Measurements from ENCODE around the gene TBC1D23. TPM values are rescaled to one million over a fixed set of nuclear protein-coding genes. Genes with fewer than 3 reads are reported as not detected.

The TBC1D23 gene
- 26.1 TPM for polyA plus RNA-seq (2013, experiment 1 of 2)
- 20.4 TPM for polyA plus RNA-seq (2013, experiment 2 of 2)

DNA sequence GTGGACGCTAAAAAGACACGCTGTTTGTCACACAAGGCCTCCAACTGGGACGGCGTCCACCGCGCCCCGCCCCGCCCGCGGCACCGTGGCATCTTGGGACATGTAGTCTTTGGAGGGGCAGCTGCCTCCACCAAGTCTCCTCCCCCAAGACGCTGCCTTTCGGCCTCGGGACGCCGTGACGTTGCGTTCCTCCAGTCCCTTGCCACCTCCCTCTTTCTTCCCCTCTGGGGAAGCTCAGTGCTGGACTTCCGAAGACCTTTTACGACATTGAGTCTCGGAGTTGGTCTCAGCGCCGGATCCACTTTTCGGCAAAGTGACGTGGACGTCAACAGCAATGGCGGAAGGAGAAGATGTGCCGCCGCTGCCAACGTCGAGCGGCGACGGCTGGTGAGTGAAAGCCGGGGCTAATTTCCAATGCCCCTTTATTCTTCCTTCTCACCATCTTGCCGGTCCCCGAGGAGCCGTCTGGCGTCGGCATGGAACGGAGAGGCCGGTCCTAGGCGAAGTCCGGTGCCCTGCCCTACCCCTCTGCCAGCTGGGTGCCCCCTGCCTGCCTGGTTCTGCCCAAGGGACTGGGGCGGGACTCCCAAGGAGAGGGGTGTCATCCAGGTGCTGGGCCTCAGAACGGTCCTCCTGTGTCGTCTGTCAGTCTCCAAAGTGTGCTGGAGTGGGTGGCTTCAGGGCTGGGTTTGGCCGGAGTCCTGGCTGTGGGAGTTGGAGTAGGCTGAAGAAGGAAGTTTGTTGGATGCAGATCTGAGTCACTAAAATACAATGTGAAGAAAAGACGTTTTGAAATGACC lies at the start of gene TBC1D23:
TBC1D23 (plus strand) TSS at position 308 of the 800 bp plus-strand sequence; CDS start at position 335, 27 bp downstream.
- Histone ChIP-seq H3K9ac (ENCODE audit: low read depth, low read length) (peak within 1 kb of the TSS; percentile 77), H3K4me3 (ENCODE audit: low read length) (peak within 1 kb of the TSS; percentile 96), H3K9me3 (ENCODE audit: insufficient read depth, low read depth, low read length) (no peaks in the 10 kb centered on the region), H3K4me1 (ENCODE audit: insufficient read depth, low read length) (peaks cover 31% of the 10 kb centered on the region), H3K27me3 (ENCODE audit: insufficient read depth, low read length) (no peaks in the 10 kb centered on the region), H3K27ac (ENCODE audit: low read depth, low read length) (peak within 1 kb of the TSS; percentile 79; the same call in 1 of the 2 replicates), H3K36me3 (ENCODE audit: insufficient read depth, low read length) (no peaks in the 10 kb centered on the region)
- WGBS: under 1% methylated on average over 49 of the region's 49 CpGs

DNA sequence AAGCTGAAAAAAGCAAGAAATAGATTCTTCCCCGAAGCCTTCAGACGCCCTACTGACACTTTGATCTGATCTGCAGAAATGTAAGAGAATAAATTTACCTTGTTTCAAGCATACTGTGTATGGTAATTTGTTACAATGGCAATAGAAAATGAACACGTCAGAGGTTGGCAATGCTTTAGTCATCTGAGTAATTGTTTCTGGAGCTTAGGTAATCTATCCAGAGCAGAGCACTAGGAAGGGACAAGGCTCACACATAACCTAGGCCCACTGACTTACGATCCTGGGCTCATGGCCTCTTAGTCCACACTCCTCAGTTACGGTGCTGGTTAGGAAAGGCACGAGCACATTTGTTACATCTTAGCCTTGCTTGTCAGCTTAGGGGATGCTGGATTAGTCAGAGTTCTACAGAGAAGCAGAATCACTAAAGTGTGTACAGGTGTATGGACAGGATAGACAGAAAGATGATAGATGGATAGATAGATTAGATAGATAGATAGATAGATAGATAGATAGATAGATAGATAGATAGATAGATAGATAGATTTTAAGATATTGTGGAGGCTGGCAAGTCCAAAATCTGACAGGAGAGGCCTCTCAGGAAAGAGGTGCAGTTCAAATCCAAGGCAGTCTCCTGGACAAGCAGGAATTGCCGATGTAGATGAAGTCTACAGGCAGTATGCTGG lies 46.8 kb upstream of the TBC1D23 start:
- Histone ChIP-seq H3K27ac (ENCODE audit: low read depth, low read length) (no peak overlapping the region), H3K4me1 (ENCODE audit: insufficient read depth, low read length) (peaks cover 26% of the 10 kb centered on the region), H3K9ac (ENCODE audit: low read depth, low read length) (no peak overlapping the region), H3K4me3 (ENCODE audit: low read length) (no peak overlapping the region), H3K27me3 (ENCODE audit: insufficient read depth, low read length) (no peaks in the 10 kb centered on the region), H3K36me3 (ENCODE audit: insufficient read depth, low read length) (no peaks in the 10 kb centered on the region), H3K9me3 (ENCODE audit: insufficient read depth, low read depth, low read length) (peaks cover 3% of the 10 kb centered on the region; the same call in 1 of the 2 replicates)
- WGBS: 95% methylated on average over 7 of the region's 7 CpGs

DNA sequence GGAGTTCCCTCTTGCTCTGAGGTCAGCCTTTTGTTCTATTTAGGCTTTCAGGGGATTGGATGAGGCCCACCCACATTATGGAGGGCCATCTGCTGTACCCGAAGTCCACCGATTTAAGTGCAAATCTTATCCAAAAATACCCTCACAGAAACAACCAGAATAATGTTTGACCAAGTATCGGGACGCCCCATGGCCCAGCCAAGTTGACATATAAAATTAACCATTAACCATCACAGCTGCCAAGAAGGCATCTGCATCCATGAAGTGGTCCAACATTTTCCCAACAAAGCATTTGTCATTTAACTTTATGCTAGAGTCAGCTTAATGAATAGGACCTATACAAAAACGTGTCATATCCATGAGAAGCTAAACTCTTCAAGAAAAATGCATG lies 46.2 kb upstream of the TBC1D23 start:
- H3K4me3 ChIP-seq (ENCODE audit: low read length): no peak overlapping the region
- H3K4me1 ChIP-seq (ENCODE audit: insufficient read depth, low read length): peaks cover 23% of the 10 kb centered on the region
- H3K27me3 ChIP-seq (ENCODE audit: insufficient read depth, low read length): no peaks in the 10 kb centered on the region
- H3K9me3 ChIP-seq (ENCODE audit: insufficient read depth, low read depth, low read length): peaks cover 9% of the 10 kb centered on the region; the same call in 1 of the 2 replicates
- H3K36me3 ChIP-seq (ENCODE audit: insufficient read depth, low read length): no peaks in the 10 kb centered on the region
- H3K9ac ChIP-seq (ENCODE audit: low read depth, low read length): no peak overlapping the region
- no peak overlapping the region for H3K27ac ChIP-seq (ENCODE audit: low read depth, low read length)
- 92% methylated on average over 5 of the region's 5 CpGs for WGBS

DNA sequence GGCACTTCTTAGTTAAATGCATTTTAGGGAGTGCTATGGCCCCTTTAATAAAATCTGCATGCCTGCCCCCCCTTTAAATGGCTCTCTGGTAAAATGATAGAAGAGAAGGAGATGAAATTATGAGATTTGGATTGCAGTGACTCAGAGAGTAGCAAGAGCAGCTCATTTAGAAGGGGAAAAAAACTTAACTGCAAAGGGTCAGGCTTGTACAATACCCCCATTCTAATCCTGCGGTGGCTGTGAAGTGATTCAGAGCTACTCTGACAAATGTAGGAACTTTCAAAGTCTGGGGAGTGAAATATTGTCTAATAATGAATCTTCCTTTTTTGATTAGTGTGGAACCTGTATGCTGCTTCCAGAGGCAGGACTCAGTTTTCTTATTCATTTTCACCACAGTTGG lies 44.1 kb upstream of the TBC1D23 start:
- no peak overlapping the region for H3K4me3 ChIP-seq (ENCODE audit: low read length)

DNA sequence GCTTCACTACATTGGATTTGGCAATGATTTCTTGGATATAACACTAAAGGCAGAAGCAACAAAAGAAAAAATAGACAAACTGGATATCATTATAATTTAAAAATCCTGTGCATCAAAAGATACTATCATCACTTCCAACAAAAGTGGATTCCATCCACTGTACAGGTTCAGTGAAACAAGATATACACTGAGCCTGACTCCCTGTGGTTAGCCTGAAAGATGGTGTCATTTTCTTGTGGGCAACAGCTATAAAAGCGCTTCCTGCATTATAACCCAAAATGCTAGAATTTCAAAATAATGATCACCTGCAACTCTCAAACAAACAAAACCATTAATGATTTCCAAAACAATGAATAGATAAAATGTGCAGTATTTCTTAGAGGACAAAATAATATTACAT lies 39.6 kb upstream of the TBC1D23 start:
- Histone ChIP-seq H3K27ac (ENCODE audit: low read depth, low read length) (no peak overlapping the region), H3K9me3 (ENCODE audit: insufficient read depth, low read depth, low read length) (peaks cover 19% of the 10 kb centered on the region; the same call in 1 of the 2 replicates), H3K36me3 (ENCODE audit: insufficient read depth, low read length) (no peaks in the 10 kb centered on the region), H3K27me3 (ENCODE audit: insufficient read depth, low read length) (no peaks in the 10 kb centered on the region), H3K4me3 (ENCODE audit: low read length) (no peak overlapping the region), H3K4me1 (ENCODE audit: insufficient read depth, low read length) (no peaks in the 10 kb centered on the region), H3K9ac (ENCODE audit: low read depth, low read length) (no peak overlapping the region)
- 88% methylated on average over 1 of the region's 1 CpG for WGBS

More for the DNA sequence above, 44.1 kb upstream of the TBC1D23 start:
- 92% methylated on average over 1 of the region's 1 CpG for WGBS
- Histone ChIP-seq H3K27ac (ENCODE audit: low read depth, low read length) (no peak overlapping the region), H3K27me3 (ENCODE audit: insufficient read depth, low read length) (no peaks in the 10 kb centered on the region), H3K36me3 (ENCODE audit: insufficient read depth, low read length) (no peaks in the 10 kb centered on the region), H3K9me3 (ENCODE audit: insufficient read depth, low read depth, low read length) (peaks cover 19% of the 10 kb centered on the region; the same call in 1 of the 2 replicates), H3K9ac (ENCODE audit: low read depth, low read length) (no peak overlapping the region), H3K4me1 (ENCODE audit: insufficient read depth, low read length) (peaks cover 2% of the 10 kb centered on the region; the same call in 1 of the 2 replicates)

- 95% methylated on average over 26 of the region's 26 CpGs for WGBS
- H3K4me1 ChIP-seq (ENCODE audit: insufficient read depth, low read length): no peaks in the 10 kb centered on the region
- no peak overlapping the region for H3K4me3 ChIP-seq (ENCODE audit: low read length)
- no peaks in the 10 kb centered on the region for H3K27me3 ChIP-seq (ENCODE audit: insufficient read depth, low read length)
- H3K36me3 ChIP-seq (ENCODE audit: insufficient read depth, low read length): no peaks in the 10 kb centered on the region
- H3K9ac ChIP-seq (ENCODE audit: low read depth, low read length): no peak overlapping the region
- H3K9me3 ChIP-seq (ENCODE audit: insufficient read depth, low read depth, low read length): peaks cover 11% of the 10 kb centered on the region; the same call in 1 of the 2 replicates
- H3K27ac ChIP-seq (ENCODE audit: low read depth, low read length): no peak overlapping the region
Observed at GRCh38 chr3:100225193-100225592, 35.6 kb upstream of the TBC1D23 start.

DNA sequence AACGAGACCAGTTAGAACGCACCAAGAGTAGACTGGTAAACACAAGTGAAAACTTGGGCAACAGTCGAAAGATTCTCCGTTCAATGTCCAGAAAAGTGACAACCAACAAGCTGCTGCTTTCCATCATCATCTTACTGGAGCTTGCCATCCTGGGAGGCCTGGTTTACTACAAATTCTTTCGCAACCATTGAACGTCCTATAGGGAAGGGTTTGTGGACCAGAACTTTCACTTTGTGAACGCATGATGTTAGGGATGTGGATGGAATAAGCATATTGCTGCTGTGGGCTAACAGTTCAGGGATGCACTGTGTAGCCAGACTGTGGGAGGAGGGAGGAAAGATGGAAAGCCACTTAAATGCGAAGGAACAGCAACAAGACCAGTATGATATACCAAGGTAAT lies 34.9 kb upstream of the TBC1D23 start:
- 96% methylated on average over 8 of the region's 8 CpGs for WGBS
- H3K27me3 ChIP-seq (ENCODE audit: insufficient read depth, low read length): no peaks in the 10 kb centered on the region
- no peaks in the 10 kb centered on the region for H3K4me1 ChIP-seq (ENCODE audit: insufficient read depth, low read length)

DNA sequence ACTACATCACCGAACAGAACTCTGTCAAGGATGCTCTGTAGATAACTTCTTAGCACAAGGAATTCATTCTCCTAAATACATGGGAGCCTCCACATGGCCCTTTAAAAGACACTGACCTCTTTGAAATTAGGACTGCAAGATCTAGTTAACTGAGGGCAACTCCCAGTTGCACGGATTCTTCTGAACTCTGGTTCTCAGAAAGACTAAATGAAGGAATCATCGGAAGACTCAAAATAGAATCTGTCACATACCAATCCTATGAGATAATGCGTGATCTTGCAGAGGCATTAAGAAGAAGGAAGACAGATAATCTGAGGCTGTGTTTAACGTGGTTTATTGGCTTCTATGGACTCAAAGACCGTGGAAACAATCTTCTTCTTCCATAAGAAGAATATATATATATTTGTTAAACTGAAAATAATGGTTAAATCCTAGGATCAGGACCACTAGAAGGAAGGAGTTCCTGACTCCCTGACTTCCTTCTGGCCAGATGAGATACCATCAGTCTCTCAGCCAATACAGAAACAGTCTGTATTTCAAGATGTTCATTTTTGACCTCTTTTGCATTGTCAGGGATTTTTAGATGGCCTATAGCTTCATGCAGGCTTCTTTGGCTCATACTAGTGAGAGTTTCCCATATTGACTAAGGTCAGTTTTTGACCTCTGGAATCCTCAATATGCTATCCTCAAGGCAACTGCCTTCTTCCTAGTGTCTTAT lies 33.9 kb upstream of the TBC1D23 start:
- 80% methylated on average over 4 of the region's 6 CpGs for WGBS
- Histone ChIP-seq H3K9ac (ENCODE audit: low read depth, low read length) (no peak overlapping the region), H3K27ac (ENCODE audit: low read depth, low read length) (no peak overlapping the region), H3K27me3 (ENCODE audit: insufficient read depth, low read length) (no peaks in the 10 kb centered on the region), H3K4me1 (ENCODE audit: insufficient read depth, low read length) (no peaks in the 10 kb centered on the region), H3K36me3 (ENCODE audit: insufficient read depth, low read length) (no peaks in the 10 kb centered on the region), H3K4me3 (ENCODE audit: low read length) (no peak overlapping the region), H3K9me3 (ENCODE audit: insufficient read depth, low read depth, low read length) (peaks cover 5% of the 10 kb centered on the region; the same call in 1 of the 2 replicates)

More for the DNA sequence above, 34.9 kb upstream of the TBC1D23 start:
- Histone ChIP-seq H3K4me3 (ENCODE audit: low read length) (no peak overlapping the region), H3K9ac (ENCODE audit: low read depth, low read length) (no peak overlapping the region), H3K27ac (ENCODE audit: low read depth, low read length) (no peak overlapping the region), H3K36me3 (ENCODE audit: insufficient read depth, low read length) (no peaks in the 10 kb centered on the region), H3K9me3 (ENCODE audit: insufficient read depth, low read depth, low read length) (peaks cover 10% of the 10 kb centered on the region; the same call in 1 of the 2 replicates)

DNA sequence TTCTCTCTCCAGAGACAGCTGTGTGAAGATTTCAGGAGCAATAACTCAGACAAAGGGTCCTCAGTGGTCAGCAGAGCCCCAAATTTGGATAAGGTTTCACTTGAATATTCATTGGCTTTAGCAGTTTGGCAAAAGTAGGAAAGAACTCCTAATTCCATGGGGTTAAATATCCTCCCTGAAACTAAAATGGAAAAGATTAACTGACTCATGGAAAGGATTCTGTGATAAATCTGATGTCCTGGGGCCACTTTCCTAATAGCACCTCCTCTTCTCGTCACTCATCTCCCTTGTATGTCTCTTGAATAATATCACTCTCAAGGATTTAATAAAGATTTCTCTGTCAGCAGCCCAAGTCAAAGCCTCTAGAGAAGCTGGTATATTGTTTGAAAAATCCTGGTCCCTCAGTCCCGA lies 33.3 kb upstream of the TBC1D23 start:
- Histone ChIP-seq H3K27me3 (ENCODE audit: insufficient read depth, low read length) (no peaks in the 10 kb centered on the region), H3K4me1 (ENCODE audit: insufficient read depth, low read length) (peaks cover 2% of the 10 kb centered on the region; the same call in 1 of the 2 replicates), H3K36me3 (ENCODE audit: insufficient read depth, low read length) (no peaks in the 10 kb centered on the region), H3K9me3 (ENCODE audit: insufficient read depth, low read depth, low read length) (peaks cover 5% of the 10 kb centered on the region; the same call in 1 of the 2 replicates), H3K27ac (ENCODE audit: low read depth, low read length) (no peak overlapping the region), H3K9ac (ENCODE audit: low read depth, low read length) (no peak overlapping the region), H3K4me3 (ENCODE audit: low read length) (no peak overlapping the region)
- 88% methylated on average over 2 of the region's 2 CpGs for WGBS

DNA sequence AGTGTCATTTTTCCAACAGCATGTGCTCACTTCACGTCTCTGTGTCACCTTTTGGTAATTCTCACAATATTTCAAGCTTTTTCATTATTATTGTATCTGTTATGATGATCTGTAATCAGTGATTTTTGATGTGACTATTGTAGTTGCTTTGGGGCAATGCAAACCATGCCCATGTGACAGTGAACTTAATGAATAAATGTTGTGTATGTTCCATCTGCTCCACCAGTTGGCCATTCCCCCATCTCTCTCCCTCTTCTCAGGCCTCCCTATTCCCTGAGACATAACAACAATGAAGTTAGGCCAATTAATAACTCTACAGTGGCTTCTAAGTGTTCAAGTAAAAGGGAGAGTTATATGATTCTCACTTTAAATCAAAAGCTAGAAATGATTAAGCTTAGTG lies 32.5 kb upstream of the TBC1D23 start:
- no peaks in the 10 kb centered on the region for H3K27me3 ChIP-seq (ENCODE audit: insufficient read depth, low read length)
- peaks cover 9% of the 10 kb centered on the region for H3K4me1 ChIP-seq (ENCODE audit: insufficient read depth, low read length)
- no peak overlapping the region for H3K27ac ChIP-seq (ENCODE audit: low read depth, low read length)
- H3K4me3 ChIP-seq (ENCODE audit: low read length): no peak overlapping the region
- H3K9me3 ChIP-seq (ENCODE audit: insufficient read depth, low read depth, low read length): peaks cover 5% of the 10 kb centered on the region; the same call in 1 of the 2 replicates
- H3K36me3 ChIP-seq (ENCODE audit: insufficient read depth, low read length): no peaks in the 10 kb centered on the region
- no peak overlapping the region for H3K9ac ChIP-seq (ENCODE audit: low read depth, low read length)
- 100% methylated on average over 1 of the region's 1 CpG for WGBS

Data from HUES64 (cell line).